Stimulated activated CD4-positive, alpha-beta T cell treated with anti-CD3 and anti-CD28 coated beads, Interleukin-2, amount 100 ng/mL, for 24 hours (primary cell): ENCODE measurements around the gene NHLRC4.
A peak's percentile ranks its signal among the peaks of the same experiment; 100 is the strongest.
"Not testable (repeated sequence)": the region's sequence is repeated elsewhere in the genome, so short reads cannot be mapped to it uniquely, and the experiment has no call there.

Experiments used
- DNase-seq, 2 donors: peaks; one replicate each; pipeline ENCODE4 v3.0.0-alpha.2; 2020

Gene NHLRC4

DNA sequence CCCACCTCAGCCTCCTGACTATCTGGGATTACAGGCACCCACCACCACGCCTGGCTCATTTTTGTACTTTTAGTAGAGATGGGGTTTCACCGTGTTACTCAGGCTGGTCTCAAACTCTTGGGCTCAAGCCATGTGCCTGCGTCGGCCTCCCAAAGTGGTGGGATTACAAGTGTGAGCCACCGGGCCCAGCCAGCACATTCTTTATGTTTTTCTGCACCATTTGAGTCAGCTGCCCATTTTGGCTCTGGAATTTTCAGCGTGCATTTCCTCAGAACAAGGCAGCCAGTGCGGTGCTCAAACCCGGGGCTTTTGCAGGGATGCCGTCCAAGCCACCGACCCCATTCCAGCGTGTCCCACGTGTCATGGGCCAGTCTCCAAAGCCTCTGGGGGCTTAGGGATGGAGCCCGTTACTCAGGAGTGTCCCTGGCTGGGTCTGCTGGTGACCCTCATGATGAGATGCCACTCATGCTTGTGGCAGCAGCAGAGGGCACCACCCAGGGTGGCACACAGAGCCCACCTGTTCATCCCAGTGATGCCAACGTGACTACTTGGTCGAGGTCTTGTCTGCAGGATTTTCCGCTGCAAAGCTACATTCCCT is 19.3 kb downstream of the NHLRC4 start:
- no peak for DNase-seq

DNA sequence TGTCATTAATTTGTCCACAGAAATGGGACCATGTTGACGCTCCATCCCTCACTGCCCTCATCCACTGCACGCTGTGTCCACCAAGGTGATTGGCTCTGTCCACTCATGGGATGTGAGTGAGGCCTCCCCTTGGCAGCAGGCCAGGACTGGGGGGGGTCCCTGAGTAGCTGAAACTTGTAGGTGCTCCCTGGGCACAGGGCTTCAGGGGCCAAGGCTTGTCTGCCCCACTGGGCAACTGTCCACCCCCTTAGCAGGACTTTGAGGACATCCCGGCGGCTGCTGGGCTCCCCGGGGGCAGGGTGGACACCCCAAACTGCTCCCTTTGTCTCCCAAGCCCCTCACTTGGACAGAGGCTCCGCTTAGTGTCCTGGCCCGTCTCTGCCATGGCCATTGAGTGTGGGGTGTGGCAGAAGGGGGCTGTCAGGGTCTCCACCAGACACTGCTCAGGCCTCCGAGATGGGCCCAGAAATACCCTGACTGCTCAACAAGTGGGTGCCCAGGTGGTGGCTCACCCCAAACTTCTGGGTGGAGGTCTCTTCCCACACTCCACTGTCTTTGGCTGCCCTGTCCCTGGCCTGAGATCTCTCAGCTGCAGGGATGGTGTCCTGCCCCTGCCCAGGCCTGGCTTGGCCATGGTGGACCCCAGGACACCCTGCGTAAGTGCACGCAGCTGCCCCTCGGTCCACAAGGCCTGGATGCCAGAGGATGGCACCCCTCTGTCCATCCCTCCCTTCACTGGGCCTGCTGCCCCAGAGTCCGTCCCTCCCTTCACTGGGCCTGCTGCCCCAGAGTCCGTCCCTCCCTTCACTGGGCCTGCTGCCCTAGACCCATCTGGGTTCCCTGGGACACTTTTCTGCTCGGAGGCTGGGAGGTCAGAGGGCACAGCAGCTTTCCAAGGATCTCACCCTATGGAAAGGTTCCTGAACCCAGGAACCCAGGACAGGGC is 20.1 kb downstream of the NHLRC4 start:
- DNase-seq, result no peak

DNA sequence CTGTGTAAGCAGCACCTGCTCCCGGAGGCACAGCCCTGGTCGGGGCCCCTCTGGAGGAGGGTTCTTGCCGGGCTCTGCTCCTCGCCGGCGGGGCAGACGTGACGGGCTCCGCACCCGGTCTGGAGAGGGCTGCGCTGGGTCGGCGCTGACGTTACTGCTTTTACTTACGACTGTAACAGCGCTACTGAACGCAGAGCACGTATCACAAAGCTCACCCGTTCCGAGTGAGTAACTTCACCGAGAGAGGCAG is 21.8 kb downstream of the NHLRC4 start:
- DNase-seq, result peak; percentile 67 to 74

- peak; percentile 98 to 99 for DNase-seq
These were observed 22.3 kb downstream of the NHLRC4 start for GRCh38 chr16:588889-589657.

DNA sequence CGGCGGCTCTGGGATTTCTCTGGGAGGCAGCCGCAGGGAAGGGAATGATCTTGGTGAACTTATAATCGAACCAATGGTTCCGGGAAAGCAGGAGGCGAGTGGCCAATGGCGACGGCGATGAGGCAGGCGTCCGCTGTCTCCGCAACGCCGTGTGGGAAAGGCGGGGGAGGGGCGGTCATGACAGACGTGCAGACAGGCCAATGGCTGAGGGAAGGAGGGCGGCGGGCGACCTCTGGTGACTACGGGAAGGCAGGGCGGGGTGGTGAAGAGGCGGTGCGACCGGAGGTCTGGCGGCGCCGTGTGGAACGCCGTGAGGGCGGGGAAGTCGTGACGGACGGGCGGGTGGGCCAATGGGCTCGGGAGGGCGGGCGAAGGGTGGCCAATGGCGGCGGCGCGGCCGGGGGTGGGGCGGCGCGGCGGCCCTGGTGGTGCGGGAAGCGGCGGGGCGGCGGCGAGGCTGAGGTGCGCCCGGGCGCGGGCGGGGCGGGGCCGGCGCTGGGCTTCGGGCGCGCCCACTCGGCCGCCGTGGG is 22.9 kb downstream of the NHLRC4 start, which contains the start of gene RAB40C:
RAB40C (plus strand) TSS at position 409 of the 530 bp plus-strand sequence. CDS start 226 bp downstream, outside the sequence.
- DNase-seq, result peak; percentile 99 to 100

- no peak for DNase-seq
These were observed 23.5 kb downstream of the NHLRC4 start for GRCh38 chr16:590188-590814.

DNA sequence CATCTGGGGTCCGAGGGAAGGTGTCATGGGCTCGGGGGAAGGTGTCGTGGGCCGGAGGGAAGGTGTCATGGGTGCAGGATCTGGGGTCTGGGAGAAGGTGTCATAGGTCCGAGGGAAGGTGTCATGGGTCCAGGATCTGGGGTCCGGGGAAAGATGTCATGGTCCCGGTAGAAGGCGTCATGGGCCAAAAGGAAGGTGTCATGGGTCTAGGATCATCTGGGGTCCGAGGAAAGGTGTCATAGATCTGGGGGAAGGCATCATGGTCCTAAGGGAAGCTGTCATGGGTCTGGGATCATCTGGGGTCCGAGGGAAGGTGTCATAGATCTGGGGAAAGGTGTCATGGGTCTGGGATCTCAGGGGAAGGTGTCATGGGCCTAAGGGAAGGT is 24.0 kb downstream of the NHLRC4 start:
- no peak for DNase-seq

- no peak for DNase-seq
These were observed 24.4 kb downstream of the NHLRC4 start for GRCh38 chr16:591231-591630.

GRCh38 chr16:591892-592517 is 25.2 kb downstream of the NHLRC4 start:
- no peak for DNase-seq

GRCh38 chr16:592518-593306 is 25.9 kb downstream of the NHLRC4 start:
- no peak for DNase-seq

DNA sequence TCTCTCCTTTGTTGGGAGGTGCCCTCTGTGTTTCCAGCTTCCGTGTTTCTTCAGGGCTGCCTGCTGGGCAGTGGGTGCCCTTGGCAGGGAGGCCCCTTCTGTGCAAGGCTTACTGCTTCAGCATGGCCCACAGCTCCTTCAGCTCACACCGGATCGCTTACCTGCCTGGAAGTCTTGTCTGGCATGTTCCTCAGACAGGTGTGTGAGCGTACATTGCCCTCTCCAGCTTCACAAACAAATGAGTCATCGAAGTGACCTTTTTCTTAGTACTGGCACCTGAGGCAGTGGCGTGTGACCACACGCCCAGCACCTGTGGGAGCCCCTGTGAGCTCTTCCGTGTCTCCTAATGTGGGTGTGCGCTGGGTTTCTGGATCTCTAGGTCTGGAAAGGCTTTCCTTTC is 26.6 kb downstream of the NHLRC4 start:
- no peak for DNase-seq

- no peak for DNase-seq
These were observed 27.0 kb downstream of the NHLRC4 start for GRCh38 chr16:593807-594206.

GRCh38 chr16:595094-595528 is 28.3 kb downstream of the NHLRC4 start:
- no peak for DNase-seq

DNA sequence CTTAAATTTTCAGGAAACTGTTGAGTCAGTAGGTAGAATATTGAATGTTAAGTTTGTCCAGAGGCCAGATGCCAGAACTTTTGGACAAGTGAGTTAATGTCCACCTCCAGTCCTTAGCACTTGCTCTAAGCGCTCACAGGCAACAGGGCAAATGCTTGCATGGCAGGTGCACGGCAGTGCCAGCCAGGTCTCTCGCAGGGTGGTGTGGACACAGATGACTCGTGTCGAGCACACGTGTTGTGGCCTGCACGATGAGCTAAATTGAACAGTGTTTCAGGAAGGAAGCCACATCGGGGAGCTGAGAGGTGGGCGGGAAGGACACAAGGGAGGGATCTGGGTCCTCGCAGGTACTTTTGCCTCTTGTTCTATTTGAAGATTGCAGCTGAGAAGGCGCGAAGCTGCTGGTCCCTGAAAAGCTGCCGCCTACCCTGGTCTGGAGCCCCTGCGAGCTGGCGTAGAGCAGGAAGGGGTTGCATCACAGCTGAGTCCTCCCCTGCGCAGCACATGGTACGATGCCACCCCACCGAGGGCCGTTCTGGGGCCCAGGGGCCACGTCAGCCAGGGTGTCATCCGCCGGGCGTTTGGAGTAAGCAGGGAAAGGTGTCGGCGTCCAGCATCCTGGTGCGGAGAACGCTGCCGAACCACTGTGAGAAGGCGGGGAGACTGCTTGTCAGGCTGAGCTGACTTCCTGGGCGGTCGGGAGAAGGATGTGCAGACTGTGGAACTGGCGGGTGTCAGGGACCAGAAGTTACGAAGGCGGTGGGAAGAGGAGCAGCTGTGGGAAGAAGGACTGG is 29.3 kb downstream of the NHLRC4 start:
- DNase-seq, result no peak

DNA sequence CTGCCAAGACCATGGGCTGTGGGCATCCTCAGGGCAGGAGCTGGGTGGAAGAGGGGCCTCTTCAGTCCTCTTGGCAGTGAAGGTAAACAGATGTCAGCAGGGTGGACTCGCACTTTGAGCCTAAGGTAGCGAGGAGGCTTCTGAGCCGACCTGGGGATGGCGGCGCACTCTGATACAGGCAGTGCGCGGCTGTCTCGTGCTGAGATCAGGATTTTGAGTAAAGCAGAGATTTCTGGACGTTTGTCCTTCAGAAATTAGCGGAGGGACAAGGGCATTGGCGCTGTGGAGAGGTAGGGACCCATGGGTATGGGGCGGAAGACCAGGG is 29.9 kb downstream of the NHLRC4 start:
- no peak for DNase-seq

DNA sequence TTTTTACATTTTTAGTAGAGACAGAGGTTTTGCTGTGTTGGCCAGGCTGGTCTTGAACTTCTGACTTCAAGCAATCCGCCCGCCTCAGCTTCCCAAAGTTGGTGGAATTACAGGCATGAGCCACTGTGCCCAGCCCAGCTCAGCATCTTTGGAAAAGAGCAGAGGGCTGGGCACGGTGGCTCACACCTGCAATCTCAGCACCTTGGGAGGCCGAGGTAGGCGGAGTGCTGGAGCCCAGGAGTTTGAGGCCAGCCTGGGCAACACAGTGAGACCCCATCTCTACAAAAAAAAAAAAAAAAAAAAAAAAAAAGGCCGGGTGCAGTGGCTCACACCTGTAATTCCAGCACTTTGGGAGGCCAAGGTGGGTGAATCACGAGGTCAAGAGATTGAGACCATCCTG is 30.9 kb downstream of the NHLRC4 start:
- DNase-seq, result not testable (repeated sequence)

DNA sequence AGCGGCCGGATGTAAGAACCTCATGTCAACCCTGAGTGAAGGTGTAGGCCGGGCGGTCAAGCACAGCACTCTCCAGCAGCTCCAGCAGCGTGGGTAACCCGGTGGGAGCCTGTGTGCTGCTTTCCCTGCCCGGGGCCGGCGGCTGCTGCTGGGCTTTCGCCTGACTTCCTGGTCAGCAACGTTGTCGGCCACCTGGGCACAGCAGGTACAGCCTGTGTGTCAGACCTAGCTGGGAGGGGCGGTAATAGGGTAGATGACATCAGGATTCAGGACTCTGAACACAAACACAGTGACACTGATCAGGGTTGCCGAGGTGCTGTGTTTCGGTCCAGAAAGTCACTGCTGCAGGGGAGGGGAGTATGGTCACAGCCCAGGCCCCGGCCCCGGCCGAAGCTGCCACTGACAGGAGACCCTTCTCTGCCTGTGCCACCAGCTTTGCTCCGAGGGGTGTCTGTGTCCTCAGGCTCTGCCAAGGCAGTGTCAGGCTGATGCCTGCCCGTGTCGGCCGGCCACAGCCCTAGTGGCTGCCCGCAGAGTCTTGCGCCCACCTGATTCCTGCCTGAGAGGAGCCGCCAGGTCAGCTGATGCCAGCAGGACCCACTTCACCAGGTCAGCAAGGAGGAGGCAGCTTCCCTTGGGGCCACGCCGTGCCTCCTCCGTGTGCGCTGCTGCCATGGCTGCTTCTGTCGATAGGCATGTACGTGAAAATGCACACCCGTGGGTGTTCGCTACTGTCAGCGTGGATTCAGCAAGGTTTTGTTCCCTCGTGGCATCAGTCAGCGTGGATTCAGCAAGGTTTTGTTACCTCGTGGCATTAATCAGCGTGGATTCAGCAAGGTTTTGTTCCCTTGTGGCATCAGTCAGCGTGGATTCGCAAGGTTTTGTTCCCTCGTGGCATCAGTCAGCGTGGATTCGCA is 32.3 kb downstream of the NHLRC4 start:
- no peak for DNase-seq

- no peak for DNase-seq
These were observed 34.0 kb downstream of the NHLRC4 start for GRCh38 chr16:600781-601180.

- no peak for DNase-seq
These were observed 37.1 kb downstream of the NHLRC4 start for GRCh38 chr16:603933-604332.
